Vagina (tissue), 2 donors: Measurements from ENCODE around the gene ZNF557.
"Not testable (repeated sequence)": the region's sequence is repeated elsewhere in the genome, so short reads cannot be mapped to it uniquely, and the experiment has no call there.

Source experiments
- POLR2A ChIP-seq, 2 donors: fragments of 450-650 bp; IDR thresholded peaks; one replicate each; pipeline ENCODE4 v1.6.1; 2017; ENCODE audit warnings: antibody characterized with exemption in 2 of 2, mild to moderate bottlenecking in 2 of 2, moderate library complexity in 2 of 2
- POLR2AphosphoS5 ChIP-seq, 2 donors: sonication (generic); formaldehyde crosslinking; IDR thresholded peaks; one replicate each; pipeline ENCODE4 v1.9.0; 2017; ENCODE audit warnings: antibody characterized with exemption in 2 of 2, mild to moderate bottlenecking in 2 of 2, low read depth in 1 of 2; ENCODE audit not compliant: insufficient read depth in 1 of 2
- TF ChIP-seq, protein P1 (sequence below), 3 experiments: fragments of 450-650 bp in 2 of 3; fragments of 200-600 bp in 1 of 3; sonication (generic) in 1 of 3; IDR thresholded peaks; one replicate each; pipeline ENCODE4 v1.5.1; 2017 to 2019; ENCODE audit warnings: antibody characterized with exemption in 3 of 3, mild to moderate bottlenecking in 2 of 3, moderate library complexity in 2 of 3

DNA sequence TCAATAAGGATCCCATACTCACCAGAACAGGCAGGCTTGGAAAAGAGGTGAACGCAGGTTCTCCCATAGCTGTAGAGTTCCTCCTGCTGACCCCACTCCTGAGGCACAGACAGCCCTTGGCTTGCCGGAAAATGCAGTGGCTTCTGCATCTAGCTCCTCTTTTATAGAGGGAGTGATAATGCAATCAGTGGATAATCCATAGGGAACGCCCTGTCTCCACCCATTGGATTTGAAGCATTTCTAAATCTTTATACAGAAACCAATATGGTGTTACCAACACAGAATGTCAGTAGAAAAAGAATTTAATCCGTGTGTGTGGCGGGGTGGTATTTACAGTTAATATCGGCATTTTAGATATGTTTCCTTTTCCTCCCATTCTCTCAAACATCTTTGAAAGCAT lies 48.2 kb upstream of the ZNF557 start, which contains the start of gene MBD3L2B:
- TF ChIP-seq, protein P1, sequence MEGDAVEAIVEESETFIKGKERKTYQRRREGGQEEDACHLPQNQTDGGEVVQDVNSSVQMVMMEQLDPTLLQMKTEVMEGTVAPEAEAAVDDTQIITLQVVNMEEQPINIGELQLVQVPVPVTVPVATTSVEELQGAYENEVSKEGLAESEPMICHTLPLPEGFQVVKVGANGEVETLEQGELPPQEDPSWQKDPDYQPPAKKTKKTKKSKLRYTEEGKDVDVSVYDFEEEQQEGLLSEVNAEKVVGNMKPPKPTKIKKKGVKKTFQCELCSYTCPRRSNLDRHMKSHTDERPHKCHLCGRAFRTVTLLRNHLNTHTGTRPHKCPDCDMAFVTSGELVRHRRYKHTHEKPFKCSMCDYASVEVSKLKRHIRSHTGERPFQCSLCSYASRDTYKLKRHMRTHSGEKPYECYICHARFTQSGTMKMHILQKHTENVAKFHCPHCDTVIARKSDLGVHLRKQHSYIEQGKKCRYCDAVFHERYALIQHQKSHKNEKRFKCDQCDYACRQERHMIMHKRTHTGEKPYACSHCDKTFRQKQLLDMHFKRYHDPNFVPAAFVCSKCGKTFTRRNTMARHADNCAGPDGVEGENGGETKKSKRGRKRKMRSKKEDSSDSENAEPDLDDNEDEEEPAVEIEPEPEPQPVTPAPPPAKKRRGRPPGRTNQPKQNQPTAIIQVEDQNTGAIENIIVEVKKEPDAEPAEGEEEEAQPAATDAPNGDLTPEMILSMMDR (IDR thresholded peaks at IDR 0.05) = not testable (repeated sequence)
- not testable (repeated sequence) for TF ChIP-seq POLR2AphosphoS5 (IDR thresholded peaks at IDR 0.05; ENCODE audit: insufficient read depth in 1 of 2, low read depth in 1 of 2); POLR2A (IDR thresholded peaks at IDR 0.05)
